Uterus (tissue), 2 donors: ENCODE data around the gene CRLF1.

Source experiments
- POLR2A ChIP-seq, 2 donors: fragments of 450-650 bp; IDR thresholded peaks; one replicate each; pipeline ENCODE4 v1.6.1; 2016; ENCODE audit warnings: antibody characterized with exemption in 2 of 2, mild to moderate bottlenecking in 1 of 2, moderate library complexity in 1 of 2
- TF ChIP-seq, protein P1 (sequence below), 4 experiments: fragments of 200-600 bp in 2 of 4; fragments of 450-650 bp in 2 of 4; sonication (generic) in 2 of 4; IDR thresholded peaks; one replicate each; pipeline ENCODE4 v1.5.1; 2016 to 2019; ENCODE audit warnings: antibody characterized with exemption in 4 of 4, mild to moderate bottlenecking in 2 of 4, moderate library complexity in 1 of 4

DNA sequence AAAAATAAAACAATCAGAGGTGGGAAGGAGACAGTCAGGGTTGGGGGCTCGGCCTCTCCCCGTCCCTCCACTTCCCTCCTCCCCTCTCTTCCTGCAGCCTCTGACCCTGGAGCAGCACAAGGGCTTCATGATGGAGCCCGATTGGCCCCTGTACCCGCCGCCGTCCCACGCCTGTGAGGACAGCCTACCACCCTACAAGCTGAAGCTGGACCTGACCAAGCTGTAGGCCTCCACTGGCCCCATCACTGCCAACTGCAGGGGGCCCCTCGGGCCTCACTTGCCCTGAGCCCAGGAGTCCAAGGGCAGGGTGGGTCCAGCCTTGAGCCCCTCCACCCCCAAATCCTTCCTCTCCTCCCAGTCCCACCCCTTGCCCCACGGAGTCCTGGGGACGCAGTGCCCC, 13.7 kb upstream of the CRLF1 start:
- TF ChIP-seq, protein P1, sequence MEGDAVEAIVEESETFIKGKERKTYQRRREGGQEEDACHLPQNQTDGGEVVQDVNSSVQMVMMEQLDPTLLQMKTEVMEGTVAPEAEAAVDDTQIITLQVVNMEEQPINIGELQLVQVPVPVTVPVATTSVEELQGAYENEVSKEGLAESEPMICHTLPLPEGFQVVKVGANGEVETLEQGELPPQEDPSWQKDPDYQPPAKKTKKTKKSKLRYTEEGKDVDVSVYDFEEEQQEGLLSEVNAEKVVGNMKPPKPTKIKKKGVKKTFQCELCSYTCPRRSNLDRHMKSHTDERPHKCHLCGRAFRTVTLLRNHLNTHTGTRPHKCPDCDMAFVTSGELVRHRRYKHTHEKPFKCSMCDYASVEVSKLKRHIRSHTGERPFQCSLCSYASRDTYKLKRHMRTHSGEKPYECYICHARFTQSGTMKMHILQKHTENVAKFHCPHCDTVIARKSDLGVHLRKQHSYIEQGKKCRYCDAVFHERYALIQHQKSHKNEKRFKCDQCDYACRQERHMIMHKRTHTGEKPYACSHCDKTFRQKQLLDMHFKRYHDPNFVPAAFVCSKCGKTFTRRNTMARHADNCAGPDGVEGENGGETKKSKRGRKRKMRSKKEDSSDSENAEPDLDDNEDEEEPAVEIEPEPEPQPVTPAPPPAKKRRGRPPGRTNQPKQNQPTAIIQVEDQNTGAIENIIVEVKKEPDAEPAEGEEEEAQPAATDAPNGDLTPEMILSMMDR (IDR thresholded peaks at IDR 0.05) = no peak
- no peak for TF ChIP-seq POLR2A (IDR thresholded peaks at IDR 0.05)
